Liver (tissue), 9 donors: Measurements from ENCODE around the gene NPPA. TPM values are rescaled to one million over a fixed set of nuclear protein-coding genes. Genes with fewer than 3 reads are reported as not detected.

ENCODE experiments used
- DNase-seq: peaks from one replicate; pipeline ENCODE4 v3.0.0-alpha.2; 2017; ENCODE audit warnings: low spot score
- H3K27ac ChIP-seq, 2 donors: one replicate each; pipeline ENCODE4 v1.7.0; 2013; ENCODE audit warnings: inconsistent platforms in 2 of 2, low read length in 2 of 2, control low read depth in 1 of 2, low read depth in 1 of 2, mild to moderate bottlenecking in 1 of 2
- H3K27me3 ChIP-seq, 4 donors: one replicate each; pipeline versions ENCODE4 v1.6.1 to v1.7.0; 2013; ENCODE audit warnings: low read length in 3 of 4, inconsistent platforms in 1 of 4, mild to moderate bottlenecking in 1 of 4, moderate library complexity in 1 of 4; ENCODE audit not compliant: control insufficient read depth in 4 of 4, insufficient read depth in 4 of 4
- H3K36me3 ChIP-seq, 4 donors: one replicate each; pipeline versions ENCODE4 v1.6.1 to v1.7.0; 2013; ENCODE audit warnings: low read length in 3 of 4, mild to moderate bottlenecking in 3 of 4, low read depth in 1 of 4, moderate library complexity in 1 of 4; ENCODE audit not compliant: control insufficient read depth in 4 of 4, insufficient read depth in 3 of 4
- H3K4me1 ChIP-seq, 4 donors: one replicate each; pipeline versions ENCODE4 v1.6.1 to v1.7.0; 2013; ENCODE audit warnings: low read length in 3 of 4, mild to moderate bottlenecking in 3 of 4, moderate library complexity in 1 of 4; ENCODE audit not compliant: control insufficient read depth in 4 of 4, insufficient read depth in 4 of 4
- H3K4me3 ChIP-seq, 3 donors: one replicate each; pipeline versions ENCODE4 v1.6.1 to v1.7.0; 2013; ENCODE audit warnings: low read length in 3 of 3, control low read depth in 1 of 3, low read depth in 1 of 3, mild to moderate bottlenecking in 1 of 3
- H3K9ac ChIP-seq, 2 donors: one replicate each; pipeline ENCODE4 v1.7.0; 2013; ENCODE audit warnings: low read length in 2 of 2, mild to moderate bottlenecking in 2 of 2, moderate library complexity in 2 of 2, control low read depth in 1 of 2, low read depth in 1 of 2
- H3K9me3 ChIP-seq, 4 donors: one replicate each; pipeline versions ENCODE4 v1.6.1 to v1.7.0; 2013; ENCODE audit warnings: low read length in 3 of 4; ENCODE audit not compliant: control insufficient read depth in 4 of 4
- FOXA1 ChIP-seq: IDR thresholded peaks from 2 replicates; pipeline ENCODE4 v1.6.1; 2016; ENCODE audit warnings: antibody characterized with exemption
- FOXA2 ChIP-seq: IDR thresholded peaks from 2 replicates; pipeline ENCODE4 v1.6.1; 2016; ENCODE audit warnings: antibody characterized with exemption
- GABPA ChIP-seq, 2 donors: IDR thresholded peaks in 1 of 2; conservative IDR thresholded peaks in 1 of 2; 2 replicates each; pipeline ENCODE4 v1.6.1; 2016; ENCODE audit warnings: antibody characterized with exemption in 2 of 2, mild to moderate bottlenecking in 1 of 2, moderate library complexity in 1 of 2
- HNF4A ChIP-seq, 2 donors: conservative IDR thresholded peaks; 2 replicates each; pipeline ENCODE4 v1.6.1; 2016; ENCODE audit warnings: antibody characterized with exemption in 2 of 2, mild to moderate bottlenecking in 2 of 2
- NR2F2 ChIP-seq: IDR thresholded peaks from 2 replicates; pipeline ENCODE4 v1.6.1; 2016; ENCODE audit warnings: antibody characterized with exemption
- RAD21 ChIP-seq, 2 donors: IDR thresholded peaks; 2 replicates each; pipeline ENCODE4 v1.6.1; 2016; ENCODE audit warnings: antibody characterized with exemption in 2 of 2, mild to moderate bottlenecking in 2 of 2
- SP1 ChIP-seq: IDR thresholded peaks from 2 replicates; pipeline ENCODE4 v1.6.1; 2018; ENCODE audit warnings: antibody characterized with exemption, mild to moderate bottlenecking
- TAF1 ChIP-seq: conservative IDR thresholded peaks from 2 replicates; pipeline ENCODE4 v1.6.1; 2016; ENCODE audit warnings: antibody characterized with exemption, mild to moderate bottlenecking
- YY1 ChIP-seq: IDR thresholded peaks from 2 replicates; pipeline ENCODE4 v1.6.1; 2016; ENCODE audit warnings: antibody characterized with exemption, mild to moderate bottlenecking
- WGBS: extraction: QIAGEN DNeasy Blood & Tissue Kit; methylation state at CpG from one replicate; pipeline ENCODE4 v1.1.7; 2013; 5-methylcytosine and 5-hydroxymethylcytosine counted together
- polyA plus RNA-seq, 2 donors: library from polyadenylated mRNA; stranded (reverse) in 1 of 2; unstranded in 1 of 2; fragments of 200-250 nt in 1 of 2; fragments of >200 nt in 1 of 2; fragmentation: Nextera tagmentation in 1 of 2; extraction: Ambion mirVana in 1 of 2; gene quantifications; one replicate each; pipeline versions ENCODE4 v1.2.1 to v1.2.3, GENCODE V29; 2013 to 2015
- total RNA-seq, 2 donors: library from RNA; depleted of rRNA; stranded (reverse); fragments of >200 nt; gene quantifications; one replicate each; pipeline ENCODE4 v1.2.3, GENCODE V29; 2014
- TF ChIP-seq, protein P1 (sequence below): fragments of 150-350 bp; IDR thresholded peaks from 2 replicates; pipeline ENCODE4 v1.5.1; 2017; ENCODE audit warnings: improper control_type of control experiment, low read depth, low read length; ENCODE audit not compliant: missing input control
- TF ChIP-seq, protein P2 (sequence below): IDR thresholded peaks from 2 replicates; pipeline ENCODE4 v1.6.1; 2016; ENCODE audit warnings: antibody characterized with exemption
- TF ChIP-seq, protein P3 (sequence below): IDR thresholded peaks from 2 replicates; pipeline ENCODE4 v1.6.1; 2016; ENCODE audit warnings: antibody characterized with exemption
- TF ChIP-seq, protein P4 (sequence below): IDR thresholded peaks from 2 replicates; pipeline ENCODE4 v1.6.1; 2016; ENCODE audit warnings: antibody characterized with exemption, mild to moderate bottlenecking
- donor health status: healthy.
- donor health status: healthy.
- donor health status: healthy.
- donor health status: healthy.
- donor health status: healthy.

Gene NPPA
- total and polyA plus RNA-seq, 4 donors = 0.12 TPM; not detected in 3

DNA sequence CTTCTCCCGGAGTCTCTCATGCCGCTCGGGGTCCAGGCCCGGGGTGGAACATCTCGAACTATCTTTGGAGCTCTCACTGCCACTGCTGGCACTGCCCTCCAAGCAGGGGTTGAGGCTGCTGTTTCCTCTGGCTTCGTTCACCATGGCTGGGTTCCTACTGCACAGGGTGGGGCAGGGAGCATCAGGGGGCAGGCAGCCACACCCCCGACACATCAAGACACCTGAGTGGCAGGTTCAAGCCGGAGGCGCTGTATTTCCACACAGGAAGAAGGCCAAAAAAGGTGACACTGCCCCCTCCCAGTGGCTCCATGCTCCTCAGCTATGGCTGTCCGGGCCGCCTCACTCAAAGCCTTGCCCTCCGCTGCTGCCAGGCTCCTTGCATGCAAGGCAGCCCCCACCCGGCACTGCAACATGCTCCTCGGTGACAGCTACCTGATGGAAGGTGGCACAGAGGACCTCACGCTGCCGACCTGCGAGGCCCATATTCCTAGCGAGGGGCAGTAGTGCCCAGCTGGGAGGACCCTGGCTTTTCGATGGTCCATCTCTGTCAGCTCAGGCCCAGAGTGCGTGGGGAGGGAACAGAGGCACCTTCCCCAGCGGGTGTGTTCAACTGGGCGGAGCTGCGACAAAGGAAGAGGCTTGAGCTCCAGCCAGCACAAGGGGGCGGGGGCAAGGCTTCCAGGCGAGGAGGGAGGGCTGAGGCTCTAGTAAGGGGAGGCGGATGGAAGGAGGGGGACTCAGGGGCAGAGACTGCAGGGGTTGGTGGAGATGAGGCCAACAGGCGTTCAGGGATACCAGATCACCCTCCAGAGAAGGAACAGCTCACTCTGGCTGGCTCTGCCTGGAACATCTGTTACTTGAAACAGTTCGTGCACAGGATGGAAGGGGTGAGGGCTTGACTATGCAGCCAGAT lies 44.4 kb downstream of the NPPA start:
- Histone ChIP-seq H3K9ac (peak overlapping the region; percentile 48 to 56), H3K36me3 (peaks cover 4 to 23% (median 16%) of the 10 kb centered on the region in 4 donors), H3K9me3 (no peaks in the 10 kb centered on the region), H3K27me3 (no peaks in the 10 kb centered on the region), H3K27ac (peak overlapping the region; percentile 97 to 98), H3K4me1 (peaks cover 7 to 53% (median 41%) of the 10 kb centered on the region in 4 donors), H3K4me3 (peak overlapping the region; percentile 36 to 39 (median 36))
- 39% methylated on average over 28 of the region's 28 CpGs for WGBS
- TF ChIP-seq RAD21 (IDR thresholded peaks at IDR 0.05) (peak in 1 of 2 donors; percentile 48), TAF1 (no peak), SP1 (peak; percentile 41), YY1 (no peak)
- TF ChIP-seq, protein P1, sequence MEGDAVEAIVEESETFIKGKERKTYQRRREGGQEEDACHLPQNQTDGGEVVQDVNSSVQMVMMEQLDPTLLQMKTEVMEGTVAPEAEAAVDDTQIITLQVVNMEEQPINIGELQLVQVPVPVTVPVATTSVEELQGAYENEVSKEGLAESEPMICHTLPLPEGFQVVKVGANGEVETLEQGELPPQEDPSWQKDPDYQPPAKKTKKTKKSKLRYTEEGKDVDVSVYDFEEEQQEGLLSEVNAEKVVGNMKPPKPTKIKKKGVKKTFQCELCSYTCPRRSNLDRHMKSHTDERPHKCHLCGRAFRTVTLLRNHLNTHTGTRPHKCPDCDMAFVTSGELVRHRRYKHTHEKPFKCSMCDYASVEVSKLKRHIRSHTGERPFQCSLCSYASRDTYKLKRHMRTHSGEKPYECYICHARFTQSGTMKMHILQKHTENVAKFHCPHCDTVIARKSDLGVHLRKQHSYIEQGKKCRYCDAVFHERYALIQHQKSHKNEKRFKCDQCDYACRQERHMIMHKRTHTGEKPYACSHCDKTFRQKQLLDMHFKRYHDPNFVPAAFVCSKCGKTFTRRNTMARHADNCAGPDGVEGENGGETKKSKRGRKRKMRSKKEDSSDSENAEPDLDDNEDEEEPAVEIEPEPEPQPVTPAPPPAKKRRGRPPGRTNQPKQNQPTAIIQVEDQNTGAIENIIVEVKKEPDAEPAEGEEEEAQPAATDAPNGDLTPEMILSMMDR = no peak
- TF ChIP-seq, protein P2, sequence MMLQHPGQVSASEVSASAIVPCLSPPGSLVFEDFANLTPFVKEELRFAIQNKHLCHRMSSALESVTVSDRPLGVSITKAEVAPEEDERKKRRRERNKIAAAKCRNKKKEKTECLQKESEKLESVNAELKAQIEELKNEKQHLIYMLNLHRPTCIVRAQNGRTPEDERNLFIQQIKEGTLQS = no peak
- peak; percentile 82 for DNase-seq

DNA sequence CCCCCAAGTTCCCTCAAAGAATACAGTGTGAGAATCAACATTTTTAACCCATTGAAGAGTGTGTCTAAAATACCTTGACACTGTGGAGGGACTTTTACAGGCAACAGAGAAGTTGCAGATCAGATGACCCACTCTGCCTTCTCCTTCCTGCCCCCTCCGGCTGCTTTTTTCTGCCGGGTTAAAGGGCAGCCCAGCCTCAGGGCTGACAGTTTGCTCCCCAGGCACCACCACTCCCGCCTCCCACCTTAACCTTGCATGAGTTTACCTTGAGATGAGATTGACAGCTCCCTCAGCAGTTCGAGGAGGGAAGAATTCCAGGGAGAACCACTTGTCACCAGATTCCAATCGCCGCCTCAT lies 45.0 kb downstream of the NPPA start:
- Histone ChIP-seq H3K4me3 (peak overlapping the region in 2 of 3 donors; percentile 36 to 39), H3K27ac (peak overlapping the region; percentile 97 to 98), H3K4me1 (peaks cover 7 to 46% (median 35%) of the 10 kb centered on the region in 4 donors), H3K36me3 (peaks cover 4 to 24% (median 17%) of the 10 kb centered on the region in 4 donors), H3K27me3 (no peaks in the 10 kb centered on the region), H3K9ac (peak overlapping the region; percentile 48 to 55), H3K9me3 (no peaks in the 10 kb centered on the region)
- TF ChIP-seq GABPA (IDR thresholded peaks at IDR 0.05 in 1 of 2, conservative IDR thresholded peaks at IDR 0.05 in 1 of 2) (peak in 1 of 2 donors; percentile 49), RAD21 (IDR thresholded peaks at IDR 0.05) (peak in 1 of 2 donors; percentile 8), FOXA2 (no peak), FOXA1 (no peak), NR2F2 (peak; percentile 48), HNF4A (conservative IDR thresholded peaks at IDR 0.05) (no peak)
- TF ChIP-seq, protein P3, sequence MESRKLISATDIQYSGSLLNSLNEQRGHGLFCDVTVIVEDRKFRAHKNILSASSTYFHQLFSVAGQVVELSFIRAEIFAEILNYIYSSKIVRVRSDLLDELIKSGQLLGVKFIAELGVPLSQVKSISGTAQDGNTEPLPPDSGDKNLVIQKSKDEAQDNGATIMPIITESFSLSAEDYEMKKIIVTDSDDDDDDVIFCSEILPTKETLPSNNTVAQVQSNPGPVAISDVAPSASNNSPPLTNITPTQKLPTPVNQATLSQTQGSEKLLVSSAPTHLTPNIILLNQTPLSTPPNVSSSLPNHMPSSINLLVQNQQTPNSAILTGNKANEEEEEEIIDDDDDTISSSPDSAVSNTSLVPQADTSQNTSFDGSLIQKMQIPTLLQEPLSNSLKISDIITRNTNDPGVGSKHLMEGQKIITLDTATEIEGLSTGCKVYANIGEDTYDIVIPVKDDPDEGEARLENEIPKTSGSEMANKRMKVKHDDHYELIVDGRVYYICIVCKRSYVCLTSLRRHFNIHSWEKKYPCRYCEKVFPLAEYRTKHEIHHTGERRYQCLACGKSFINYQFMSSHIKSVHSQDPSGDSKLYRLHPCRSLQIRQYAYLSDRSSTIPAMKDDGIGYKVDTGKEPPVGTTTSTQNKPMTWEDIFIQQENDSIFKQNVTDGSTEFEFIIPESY = no peak
- TF ChIP-seq, protein P4, sequence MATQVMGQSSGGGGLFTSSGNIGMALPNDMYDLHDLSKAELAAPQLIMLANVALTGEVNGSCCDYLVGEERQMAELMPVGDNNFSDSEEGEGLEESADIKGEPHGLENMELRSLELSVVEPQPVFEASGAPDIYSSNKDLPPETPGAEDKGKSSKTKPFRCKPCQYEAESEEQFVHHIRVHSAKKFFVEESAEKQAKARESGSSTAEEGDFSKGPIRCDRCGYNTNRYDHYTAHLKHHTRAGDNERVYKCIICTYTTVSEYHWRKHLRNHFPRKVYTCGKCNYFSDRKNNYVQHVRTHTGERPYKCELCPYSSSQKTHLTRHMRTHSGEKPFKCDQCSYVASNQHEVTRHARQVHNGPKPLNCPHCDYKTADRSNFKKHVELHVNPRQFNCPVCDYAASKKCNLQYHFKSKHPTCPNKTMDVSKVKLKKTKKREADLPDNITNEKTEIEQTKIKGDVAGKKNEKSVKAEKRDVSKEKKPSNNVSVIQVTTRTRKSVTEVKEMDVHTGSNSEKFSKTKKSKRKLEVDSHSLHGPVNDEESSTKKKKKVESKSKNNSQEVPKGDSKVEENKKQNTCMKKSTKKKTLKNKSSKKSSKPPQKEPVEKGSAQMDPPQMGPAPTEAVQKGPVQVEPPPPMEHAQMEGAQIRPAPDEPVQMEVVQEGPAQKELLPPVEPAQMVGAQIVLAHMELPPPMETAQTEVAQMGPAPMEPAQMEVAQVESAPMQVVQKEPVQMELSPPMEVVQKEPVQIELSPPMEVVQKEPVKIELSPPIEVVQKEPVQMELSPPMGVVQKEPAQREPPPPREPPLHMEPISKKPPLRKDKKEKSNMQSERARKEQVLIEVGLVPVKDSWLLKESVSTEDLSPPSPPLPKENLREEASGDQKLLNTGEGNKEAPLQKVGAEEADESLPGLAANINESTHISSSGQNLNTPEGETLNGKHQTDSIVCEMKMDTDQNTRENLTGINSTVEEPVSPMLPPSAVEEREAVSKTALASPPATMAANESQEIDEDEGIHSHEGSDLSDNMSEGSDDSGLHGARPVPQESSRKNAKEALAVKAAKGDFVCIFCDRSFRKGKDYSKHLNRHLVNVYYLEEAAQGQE = no peak
- 46% methylated on average over 6 of the region's 6 CpGs for whole genome bisulfite sequencing
- DNase-seq = no peak
